Activated CD4-positive, CD25-positive, alpha-beta regulatory T cell (primary cell): ENCODE data around the gene BLTP1.

Experiments used
- DNase-seq, 4 experiments: peaks; one replicate each; lab custom pipeline; 2025; lab: John Stamatoyannopoulos, UW

The BLTP1 gene

GRCh38 chr4:122167369-122167768, 15.2 kb downstream of the BLTP1 start:
- DNase-seq = no peak

- DNase-seq = no peak
Measured at GRCh38 chr4:122170775-122171174, 18.6 kb downstream of the BLTP1 start.

DNA sequence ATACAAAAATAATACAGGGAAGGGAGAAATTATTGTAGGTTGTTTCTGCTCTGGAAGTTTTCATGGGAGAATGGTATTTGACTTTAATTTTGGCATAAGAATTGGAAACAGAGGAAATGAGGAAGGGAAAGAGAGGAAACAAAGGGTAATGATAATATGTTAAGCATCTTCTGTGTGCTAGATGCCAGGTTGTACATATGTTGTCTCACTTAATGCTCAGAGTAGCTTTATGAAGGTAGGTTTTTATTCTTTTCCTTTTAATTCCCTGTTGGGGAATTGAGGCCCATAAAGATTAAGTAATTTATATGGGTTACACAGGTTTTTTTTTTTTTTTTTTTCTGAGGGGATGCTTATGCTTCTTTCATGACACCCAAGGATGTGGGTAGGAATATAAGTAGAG, 19.2 kb downstream of the BLTP1 start:
- no peak for DNase-seq

DNA sequence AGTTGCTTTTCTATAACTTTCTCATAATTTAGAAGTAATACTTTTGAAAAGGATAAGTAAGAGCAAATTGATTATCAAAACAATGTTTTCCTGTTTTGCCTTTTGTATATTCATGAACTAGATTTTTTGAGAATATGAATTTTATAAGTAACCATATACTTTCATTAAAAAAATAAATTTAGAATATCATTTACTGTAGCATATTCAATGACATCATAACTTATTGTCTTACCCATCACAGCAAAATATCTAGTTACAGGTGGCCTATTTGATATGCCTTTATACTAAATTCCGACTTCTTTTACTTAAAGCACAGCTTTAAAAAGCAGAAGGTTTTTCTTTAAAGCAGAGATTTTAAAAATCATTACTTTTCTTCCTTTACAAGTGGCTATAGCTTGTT, 20.1 kb downstream of the BLTP1 start:
- DNase-seq = no peak

GRCh38 chr4:122178961-122179360, 26.8 kb downstream of the BLTP1 start:
- DNase-seq = no peak

DNA sequence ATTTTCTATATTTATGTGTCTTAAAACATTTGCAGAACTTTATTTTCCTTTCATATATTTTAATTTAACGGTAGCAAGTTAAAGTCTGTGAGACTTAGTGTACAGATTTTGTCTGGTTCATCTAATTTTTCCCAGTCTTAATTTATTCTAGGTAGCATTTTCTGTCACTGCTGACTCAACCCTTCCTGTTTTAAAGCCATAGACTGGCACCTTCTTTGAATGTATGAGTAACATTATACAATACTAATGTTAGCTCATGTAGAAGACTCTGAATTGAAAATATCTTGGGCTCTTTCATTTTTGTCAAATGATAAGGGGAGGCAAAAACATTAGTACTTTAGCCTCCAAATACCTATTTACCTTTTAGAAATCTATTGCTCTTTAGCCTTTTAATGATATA, 43.6 kb downstream of the BLTP1 start:
- DNase-seq = no peak
